ENCODE data around the gene HTT.

DNA sequence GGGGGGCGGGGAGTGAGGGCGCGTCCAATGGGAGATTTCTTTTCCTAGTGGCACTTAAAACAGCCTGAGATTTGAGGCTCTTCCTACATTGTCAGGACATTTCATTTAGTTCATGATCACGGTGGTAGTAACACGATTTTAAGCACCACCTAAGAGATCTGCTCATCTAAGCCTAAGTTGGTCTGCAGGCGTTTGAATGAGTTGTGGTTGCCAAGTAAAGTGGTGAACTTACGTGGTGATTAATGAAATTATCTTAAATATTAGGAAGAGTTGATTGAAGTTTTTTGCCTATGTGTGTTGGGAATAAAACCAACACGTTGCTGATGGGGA, 1.1 kb downstream of the HTT start:
- TF ChIP-seq, protein P1, sequence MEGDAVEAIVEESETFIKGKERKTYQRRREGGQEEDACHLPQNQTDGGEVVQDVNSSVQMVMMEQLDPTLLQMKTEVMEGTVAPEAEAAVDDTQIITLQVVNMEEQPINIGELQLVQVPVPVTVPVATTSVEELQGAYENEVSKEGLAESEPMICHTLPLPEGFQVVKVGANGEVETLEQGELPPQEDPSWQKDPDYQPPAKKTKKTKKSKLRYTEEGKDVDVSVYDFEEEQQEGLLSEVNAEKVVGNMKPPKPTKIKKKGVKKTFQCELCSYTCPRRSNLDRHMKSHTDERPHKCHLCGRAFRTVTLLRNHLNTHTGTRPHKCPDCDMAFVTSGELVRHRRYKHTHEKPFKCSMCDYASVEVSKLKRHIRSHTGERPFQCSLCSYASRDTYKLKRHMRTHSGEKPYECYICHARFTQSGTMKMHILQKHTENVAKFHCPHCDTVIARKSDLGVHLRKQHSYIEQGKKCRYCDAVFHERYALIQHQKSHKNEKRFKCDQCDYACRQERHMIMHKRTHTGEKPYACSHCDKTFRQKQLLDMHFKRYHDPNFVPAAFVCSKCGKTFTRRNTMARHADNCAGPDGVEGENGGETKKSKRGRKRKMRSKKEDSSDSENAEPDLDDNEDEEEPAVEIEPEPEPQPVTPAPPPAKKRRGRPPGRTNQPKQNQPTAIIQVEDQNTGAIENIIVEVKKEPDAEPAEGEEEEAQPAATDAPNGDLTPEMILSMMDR (IDR thresholded peaks at IDR 0.05; ENCODE audit: low read depth, low read length, missing input control), result no peak
- no peak for TF ChIP-seq REST (IDR thresholded peaks at IDR 0.05)
- TF ChIP-seq, protein P2, sequence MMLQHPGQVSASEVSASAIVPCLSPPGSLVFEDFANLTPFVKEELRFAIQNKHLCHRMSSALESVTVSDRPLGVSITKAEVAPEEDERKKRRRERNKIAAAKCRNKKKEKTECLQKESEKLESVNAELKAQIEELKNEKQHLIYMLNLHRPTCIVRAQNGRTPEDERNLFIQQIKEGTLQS (IDR thresholded peaks at IDR 0.05), result no peak
- TF ChIP-seq FOXA1 (IDR thresholded peaks at IDR 0.05), result no peak
- no peak for TF ChIP-seq TAF1 (conservative IDR thresholded peaks at IDR 0.05)
- no peak for TF ChIP-seq YY1 (IDR thresholded peaks at IDR 0.05)
- TF ChIP-seq GABPA (IDR thresholded peaks at IDR 0.05 in 1 of 2, conservative IDR thresholded peaks at IDR 0.05 in 1 of 2), result no peak
- TF ChIP-seq MAX (IDR thresholded peaks at IDR 0.05), result no peak
- TF ChIP-seq HNF4G (IDR thresholded peaks at IDR 0.05), result no peak
